Measurements from ENCODE around the gene RTL1. TPM values are rescaled to one million over a fixed set of nuclear protein-coding genes. Genes with fewer than 3 reads are reported as not detected.

The RTL1 gene
- total and polyA plus RNA-seq, 2 of the 13 experiments (the other 11 are each of a cell fraction or from before 2014, with no cell fraction given): not detected

DNA sequence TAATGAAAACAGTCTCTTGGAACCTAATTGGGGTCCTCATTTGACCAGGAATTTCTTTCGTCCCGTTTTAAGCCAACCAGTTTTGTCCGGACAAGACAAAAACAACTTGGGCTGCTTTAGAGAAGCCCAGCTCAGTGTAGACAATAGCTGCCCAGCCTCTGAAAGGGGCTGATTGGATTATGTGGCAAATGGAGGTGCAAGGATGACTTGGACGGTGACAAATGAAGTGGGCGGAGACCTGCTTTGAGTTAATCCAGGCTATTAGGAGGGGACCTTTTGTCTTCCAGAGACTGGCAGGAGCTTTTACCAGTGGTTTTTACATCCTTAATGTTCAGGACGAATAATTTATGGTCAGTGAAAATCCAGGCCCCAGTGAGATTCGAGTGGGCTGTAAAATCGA is 72.8 kb downstream of the RTL1 start:
- in situ Hi-C loops (cut with HindIII; ENCODE audit: extremely low pct_ligation_motif_present, low pct_unique_long_range_greater_than_20kb): no loop called here
- ChIA-PET POLR2A (no interaction called here), CTCF (ENCODE audit: low intra/inter-chr PET ratio, low total read pairs) (no interaction called here)
- FAIRE-seq: no peak
- no peak overlapping the region for H3K4me2 ChIP-seq (ENCODE audit: low read depth, low read length)
- no peak for DNase-seq (ENCODE audit: low spot score)
- H4K20me1 ChIP-seq (ENCODE audit: insufficient read depth, low read length): no peaks in the 10 kb centered on the region
- H3K9ac ChIP-seq (ENCODE audit: insufficient read depth, low read depth, low read length): no peak overlapping the region
- no peaks in the 10 kb centered on the region for H3K36me3 ChIP-seq (replicated peaks in 1 of 2; ENCODE audit: control insufficient read depth in 1 of 2, insufficient read depth in 2 of 2, low read length in 2 of 2)
- no peaks in the 10 kb centered on the region for H3K79me2 ChIP-seq (ENCODE audit: insufficient read depth, low read length)
- peaks cover 4% of the 10 kb centered on the region; the same call in 1 of the 2 replicates for H3K9me3 ChIP-seq (ENCODE audit: low read length)
- H3K27ac ChIP-seq (ENCODE audit: extremely low read length, insufficient read depth, low read length): no peak overlapping the region
- TF ChIP-seq ZNF20 (CRISPR knock-in tag; IDR thresholded peaks at IDR 0.05) (no peak), ZNF496 (CRISPR knock-in tag; IDR thresholded peaks at IDR 0.05; ENCODE audit: insufficient replicate concordance) (no peak), NCOA5 (CRISPR knock-in tag; IDR thresholded peaks at IDR 0.05) (no peak), CEBPG (CRISPR knock-in tag; IDR thresholded peaks at IDR 0.05) (no peak), SIN3A (IDR thresholded peaks at IDR 0.05; ENCODE audit: borderline replicate concordance, low read depth, low read length) (no peak), ZNF780A (CRISPR knock-in tag; IDR thresholded peaks at IDR 0.05) (no peak), BCL6 (CRISPR knock-in tag; IDR thresholded peaks at IDR 0.05) (no peak), ZIK1 (CRISPR knock-in tag; IDR thresholded peaks at IDR 0.05; ENCODE audit: borderline replicate concordance, low read depth) (no peak), ZFP36L1 (CRISPR knock-in tag; IDR thresholded peaks at IDR 0.05) (no peak), ZNF766 (CRISPR knock-in tag; IDR thresholded peaks at IDR 0.05; ENCODE audit: borderline replicate concordance) (no peak), ZNF629 (CRISPR knock-in tag; conservative IDR thresholded peaks at IDR 0.05) (no peak), NFKB2 (CRISPR knock-in tag; IDR thresholded peaks at IDR 0.05; ENCODE audit: borderline replicate concordance) (no peak), MLX (CRISPR knock-in tag; IDR thresholded peaks at IDR 0.05) (no peak), NFKBIZ (CRISPR knock-in tag; IDR thresholded peaks at IDR 0.05) (no peak), NKX3-1 (CRISPR knock-in tag; IDR thresholded peaks at IDR 0.05) (no peak), ELF4 (CRISPR knock-in tag; IDR thresholded peaks at IDR 0.05; ENCODE audit: borderline replicate concordance) (no peak), ZBTB7B (CRISPR knock-in tag; IDR thresholded peaks at IDR 0.05) (no peak)
- TF ChIP-seq, protein P1, sequence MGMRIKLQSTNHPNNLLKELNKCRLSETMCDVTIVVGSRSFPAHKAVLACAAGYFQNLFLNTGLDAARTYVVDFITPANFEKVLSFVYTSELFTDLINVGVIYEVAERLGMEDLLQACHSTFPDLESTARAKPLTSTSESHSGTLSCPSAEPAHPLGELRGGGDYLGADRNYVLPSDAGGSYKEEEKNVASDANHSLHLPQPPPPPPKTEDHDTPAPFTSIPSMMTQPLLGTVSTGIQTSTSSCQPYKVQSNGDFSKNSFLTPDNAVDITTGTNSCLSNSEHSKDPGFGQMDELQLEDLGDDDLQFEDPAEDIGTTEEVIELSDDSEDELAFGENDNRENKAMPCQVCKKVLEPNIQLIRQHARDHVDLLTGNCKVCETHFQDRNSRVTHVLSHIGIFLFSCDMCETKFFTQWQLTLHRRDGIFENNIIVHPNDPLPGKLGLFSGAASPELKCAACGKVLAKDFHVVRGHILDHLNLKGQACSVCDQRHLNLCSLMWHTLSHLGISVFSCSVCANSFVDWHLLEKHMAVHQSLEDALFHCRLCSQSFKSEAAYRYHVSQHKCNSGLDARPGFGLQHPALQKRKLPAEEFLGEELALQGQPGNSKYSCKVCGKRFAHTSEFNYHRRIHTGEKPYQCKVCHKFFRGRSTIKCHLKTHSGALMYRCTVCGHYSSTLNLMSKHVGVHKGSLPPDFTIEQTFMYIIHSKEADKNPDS (CRISPR knock-in tag; IDR thresholded peaks at IDR 0.05): no peak
- TF ChIP-seq, protein P2, sequence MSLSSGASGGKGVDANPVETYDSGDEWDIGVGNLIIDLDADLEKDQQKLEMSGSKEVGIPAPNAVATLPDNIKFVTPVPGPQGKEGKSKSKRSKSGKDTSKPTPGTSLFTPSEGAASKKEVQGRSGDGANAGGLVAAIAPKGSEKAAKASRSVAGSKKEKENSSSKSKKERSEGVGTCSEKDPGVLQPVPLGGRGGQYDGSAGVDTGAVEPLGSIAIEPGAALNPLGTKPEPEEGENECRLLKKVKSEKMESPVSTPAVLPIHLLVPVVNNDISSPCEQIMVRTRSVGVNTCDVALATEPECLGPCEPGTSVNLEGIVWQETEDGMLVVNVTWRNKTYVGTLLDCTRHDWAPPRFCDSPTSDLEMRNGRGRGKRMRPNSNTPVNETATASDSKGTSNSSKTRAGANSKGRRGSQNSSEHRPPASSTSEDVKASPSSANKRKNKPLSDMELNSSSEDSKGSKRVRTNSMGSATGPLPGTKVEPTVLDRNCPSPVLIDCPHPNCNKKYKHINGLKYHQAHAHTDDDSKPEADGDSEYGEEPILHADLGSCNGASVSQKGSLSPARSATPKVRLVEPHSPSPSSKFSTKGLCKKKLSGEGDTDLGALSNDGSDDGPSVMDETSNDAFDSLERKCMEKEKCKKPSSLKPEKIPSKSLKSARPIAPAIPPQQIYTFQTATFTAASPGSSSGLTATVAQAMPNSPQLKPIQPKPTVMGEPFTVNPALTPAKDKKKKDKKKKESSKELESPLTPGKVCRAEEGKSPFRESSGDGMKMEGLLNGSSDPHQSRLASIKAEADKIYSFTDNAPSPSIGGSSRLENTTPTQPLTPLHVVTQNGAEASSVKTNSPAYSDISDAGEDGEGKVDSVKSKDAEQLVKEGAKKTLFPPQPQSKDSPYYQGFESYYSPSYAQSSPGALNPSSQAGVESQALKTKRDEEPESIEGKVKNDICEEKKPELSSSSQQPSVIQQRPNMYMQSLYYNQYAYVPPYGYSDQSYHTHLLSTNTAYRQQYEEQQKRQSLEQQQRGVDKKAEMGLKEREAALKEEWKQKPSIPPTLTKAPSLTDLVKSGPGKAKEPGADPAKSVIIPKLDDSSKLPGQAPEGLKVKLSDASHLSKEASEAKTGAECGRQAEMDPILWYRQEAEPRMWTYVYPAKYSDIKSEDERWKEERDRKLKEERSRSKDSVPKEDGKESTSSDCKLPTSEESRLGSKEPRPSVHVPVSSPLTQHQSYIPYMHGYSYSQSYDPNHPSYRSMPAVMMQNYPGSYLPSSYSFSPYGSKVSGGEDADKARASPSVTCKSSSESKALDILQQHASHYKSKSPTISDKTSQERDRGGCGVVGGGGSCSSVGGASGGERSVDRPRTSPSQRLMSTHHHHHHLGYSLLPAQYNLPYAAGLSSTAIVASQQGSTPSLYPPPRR (CRISPR knock-in tag; IDR thresholded peaks at IDR 0.05; ENCODE audit: borderline replicate concordance): no peak
- no peak for ATAC-seq
- H3K4me3 ChIP-seq (replicated peaks in 1 of 3; ENCODE audit: insufficient read depth in 1 of 3, low read depth in 2 of 3, low read length in 3 of 3): no peak overlapping the region
- WGBS (ENCODE audit: low lambda C conversion rate): 97% methylated on average over 8 of the region's 8 CpGs
- no TSS peak for BruUV-seq (replicated peaks)
- H2AFZ ChIP-seq (ENCODE audit: low read length): no peak overlapping the region
- peaks cover 35% of the 10 kb centered on the region for H3K4me1 ChIP-seq (ENCODE audit: insufficient read depth, low read length)
- intact Hi-C loops (cut with micrococcal nuclease; ENCODE audit: unreplicated experiment): no loop called here
- H3K27me3 ChIP-seq (ENCODE audit: control insufficient read depth in 1 of 2, insufficient read depth in 2 of 2, low read length in 2 of 2): no peaks in the 10 kb centered on the region
